T-helper 9 cell (primary cell): ENCODE measurements around the gene FERD3L.
"Not testable (repeated sequence)": the region's sequence is repeated elsewhere in the genome, so short reads cannot be mapped to it uniquely, and the experiment has no call there.

Experiments
- DNase-seq: peaks from one replicate; pipeline ENCODE4 v3.0.0-alpha.2; 2020
- total RNA-seq, 2 donors: gene quantifications; one replicate each; lab custom pipeline; 2026; lab: John Stamatoyannopoulos, UW

The FERD3L gene
- total RNA-seq, result 0 reads per million in 2 donors

- no peak for DNase-seq
Observed at GRCh38 chr7:19144661-19145433, at the start of gene FERD3L. TSS of gene FERD3L (minus strand) at chr7:19145421. CDS start at chr7:19145362, 59 bp downstream.

GRCh38 chr7:19194417-19194816 is 49.2 kb upstream of the FERD3L start:
- not testable (repeated sequence) for DNase-seq

GRCh38 chr7:19181634-19182033 is 36.4 kb upstream of the FERD3L start:
- no peak for DNase-seq

GRCh38 chr7:19178595-19178994 is 33.4 kb upstream of the FERD3L start:
- DNase-seq, result no peak

GRCh38 chr7:19177269-19177668 is 32.0 kb upstream of the FERD3L start:
- DNase-seq, result no peak

- no peak for DNase-seq
Observed at GRCh38 chr7:19175241-19175640, 30.0 kb upstream of the FERD3L start.

GRCh38 chr7:19161671-19162070 is 16.4 kb upstream of the FERD3L start:
- DNase-seq, result no peak

GRCh38 chr7:19146699-19147098 is 1.5 kb upstream of the FERD3L start:
- DNase-seq, result no peak

- DNase-seq, result no peak
Observed at GRCh38 chr7:19145434-19146115, 354 bp upstream of the FERD3L start.

GRCh38 chr7:19143881-19144574 is 1.2 kb downstream of the FERD3L start:
- no peak for DNase-seq

GRCh38 chr7:19139706-19140327 is 5.4 kb downstream of the FERD3L start:
- DNase-seq, result no peak

GRCh38 chr7:19133886-19134285 is 11.3 kb downstream of the FERD3L start:
- no peak for DNase-seq

GRCh38 chr7:19133390-19133789 is 11.8 kb downstream of the FERD3L start:
- no peak for DNase-seq

- DNase-seq, result no peak
Observed at GRCh38 chr7:19128856-19129255, 16.4 kb downstream of the FERD3L start.

- DNase-seq, result no peak
Observed at GRCh38 chr7:19121977-19122588, 23.1 kb downstream of the FERD3L start.

- DNase-seq, result no peak
Observed at GRCh38 chr7:19119870-19120486, 25.2 kb downstream of the FERD3L start.

GRCh38 chr7:19119372-19119771 is 25.8 kb downstream of the FERD3L start:
- DNase-seq, result no peak

GRCh38 chr7:19118636-19119371 is 26.4 kb downstream of the FERD3L start:
- DNase-seq, result no peak

- no peak for DNase-seq
Observed at GRCh38 chr7:19117870-19118608, 27.2 kb downstream of the FERD3L start.

GRCh38 chr7:19117091-19117869 is 27.9 kb downstream of the FERD3L start, which contains the start of gene TWIST1:
TSS of gene TWIST1 (minus strand) at chr7:19117636. CDS start at chr7:19117321, 315 bp downstream.
- no peak for DNase-seq
